ENCODE data around the gene PTMS. TPM values are rescaled to one million over a fixed set of nuclear protein-coding genes. Genes with fewer than 3 reads are reported as not detected.

PTMS gene
- polyA plus RNA-seq, 4 donors: 529 to 841 (median 623) TPM

- peak in 1 of 4 donors; percentile 32 for DNase-seq (ENCODE audit: low read depth in 4 of 4, low spot score in 2 of 4)
Observed at GRCh38 chr12:6752167-6752920, 13.8 kb upstream of the PTMS start.

GRCh38 chr12:6752921-6753771 is 13.0 kb upstream of the PTMS start, which contains the start of gene MLF2:
Gene MLF2 (minus strand): TSS chr12:6753141. CDS start chr12:6752334, 807 bp downstream.
- peak; percentile 94 to 98 (median 96) for DNase-seq (ENCODE audit: low read depth in 4 of 4, low spot score in 2 of 4)

DNA sequence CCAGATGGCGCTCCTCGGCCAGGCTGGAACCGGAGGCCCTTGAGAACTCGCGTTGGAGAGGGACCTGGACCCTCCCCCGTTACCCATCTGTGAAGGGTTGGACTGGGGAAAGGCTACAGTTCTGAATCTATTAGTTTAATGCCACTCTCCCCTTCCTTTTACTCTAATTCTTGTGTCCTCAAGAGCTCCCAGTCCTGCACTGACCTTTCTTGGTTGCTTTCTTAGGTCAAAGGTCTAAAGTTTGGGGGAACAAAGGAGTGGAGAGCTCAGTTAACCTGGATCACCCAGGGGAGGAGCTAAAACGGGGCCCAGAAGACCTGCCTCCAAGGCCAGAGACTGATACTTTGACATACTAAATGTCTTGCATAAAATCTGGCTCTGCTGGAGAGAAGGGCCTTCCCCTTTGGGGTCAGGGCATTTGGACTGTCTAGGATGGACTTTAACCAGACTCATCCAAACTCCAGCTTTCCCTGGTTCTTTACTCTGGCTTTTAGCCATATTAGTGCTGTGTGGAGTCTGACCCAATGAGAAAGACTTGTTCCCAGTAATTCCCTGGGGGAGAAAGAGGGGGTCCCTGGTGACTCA is 12.3 kb upstream of the PTMS start:
- DNase-seq (ENCODE audit: low read depth in 4 of 4, low spot score in 2 of 4): no peak

DNA sequence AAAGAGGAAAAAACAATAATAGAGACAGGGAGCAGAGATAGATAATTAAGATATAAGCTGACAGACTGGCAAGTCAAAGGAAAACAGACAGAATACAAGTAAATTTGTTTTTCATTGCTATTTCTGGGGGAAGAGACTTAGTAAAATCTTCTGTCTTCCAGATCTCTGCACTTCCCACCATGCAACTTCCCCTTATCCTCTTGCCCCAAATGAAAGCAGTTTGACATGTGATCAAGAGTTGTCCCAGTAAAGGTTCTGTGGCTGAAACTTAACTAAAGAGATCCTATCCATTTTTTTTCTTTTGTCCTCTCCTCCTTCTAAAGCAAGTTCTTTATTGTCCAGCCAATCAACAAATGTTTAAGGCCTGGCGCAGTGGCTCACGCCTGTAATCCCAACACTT is 11.8 kb upstream of the PTMS start:
- DNase-seq (ENCODE audit: low read depth in 4 of 4, low spot score in 2 of 4): no peak

GRCh38 chr12:6757028-6757690 is 9.0 kb upstream of the PTMS start:
- DNase-seq (ENCODE audit: low read depth in 4 of 4, low spot score in 2 of 4): no peak

GRCh38 chr12:6758506-6759095 is 7.6 kb upstream of the PTMS start:
- no peak for DNase-seq (ENCODE audit: low read depth in 4 of 4, low spot score in 2 of 4)

DNA sequence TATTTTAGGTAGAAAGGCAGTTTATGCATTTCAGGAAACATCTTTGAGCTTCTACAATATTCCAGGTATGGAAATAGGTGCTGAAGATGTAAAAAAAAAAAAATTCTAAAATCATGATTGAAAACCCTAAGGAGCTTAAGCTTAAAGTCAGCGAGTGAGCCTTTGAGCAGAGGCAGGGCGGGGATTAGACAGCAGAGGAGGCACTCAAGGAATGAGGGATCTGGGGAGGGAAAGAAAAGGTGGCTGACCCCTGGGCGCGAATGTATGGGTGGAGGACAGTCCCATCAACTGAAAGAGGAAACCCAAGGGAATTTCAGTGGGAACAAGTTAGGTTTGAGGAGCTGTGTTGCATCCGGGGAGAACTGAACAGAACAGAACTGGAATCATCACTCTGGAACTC is 6.4 kb upstream of the PTMS start:
- DNase-seq (ENCODE audit: low read depth in 4 of 4, low spot score in 2 of 4): no peak

DNA sequence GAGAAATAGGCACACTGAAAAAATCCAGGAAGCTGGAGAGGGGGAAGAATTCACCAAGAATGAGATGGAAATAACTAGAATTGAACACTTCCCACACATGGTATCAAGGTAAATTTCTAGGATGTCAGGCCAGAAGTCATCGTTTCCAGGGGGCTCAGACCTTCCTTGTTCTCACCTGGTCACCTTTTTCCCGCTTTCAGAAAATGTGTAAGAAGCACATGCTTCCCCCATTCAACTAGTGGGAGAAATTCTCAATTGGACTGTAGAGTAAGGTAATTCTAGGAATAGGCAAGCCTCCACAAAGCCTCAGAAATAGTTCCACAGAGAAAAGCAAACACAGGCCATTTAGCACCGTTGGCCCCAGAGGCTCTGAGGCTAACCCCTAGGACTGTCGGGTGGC is 2.8 kb upstream of the PTMS start:
- DNase-seq (ENCODE audit: low read depth in 4 of 4, low spot score in 2 of 4): no peak

DNA sequence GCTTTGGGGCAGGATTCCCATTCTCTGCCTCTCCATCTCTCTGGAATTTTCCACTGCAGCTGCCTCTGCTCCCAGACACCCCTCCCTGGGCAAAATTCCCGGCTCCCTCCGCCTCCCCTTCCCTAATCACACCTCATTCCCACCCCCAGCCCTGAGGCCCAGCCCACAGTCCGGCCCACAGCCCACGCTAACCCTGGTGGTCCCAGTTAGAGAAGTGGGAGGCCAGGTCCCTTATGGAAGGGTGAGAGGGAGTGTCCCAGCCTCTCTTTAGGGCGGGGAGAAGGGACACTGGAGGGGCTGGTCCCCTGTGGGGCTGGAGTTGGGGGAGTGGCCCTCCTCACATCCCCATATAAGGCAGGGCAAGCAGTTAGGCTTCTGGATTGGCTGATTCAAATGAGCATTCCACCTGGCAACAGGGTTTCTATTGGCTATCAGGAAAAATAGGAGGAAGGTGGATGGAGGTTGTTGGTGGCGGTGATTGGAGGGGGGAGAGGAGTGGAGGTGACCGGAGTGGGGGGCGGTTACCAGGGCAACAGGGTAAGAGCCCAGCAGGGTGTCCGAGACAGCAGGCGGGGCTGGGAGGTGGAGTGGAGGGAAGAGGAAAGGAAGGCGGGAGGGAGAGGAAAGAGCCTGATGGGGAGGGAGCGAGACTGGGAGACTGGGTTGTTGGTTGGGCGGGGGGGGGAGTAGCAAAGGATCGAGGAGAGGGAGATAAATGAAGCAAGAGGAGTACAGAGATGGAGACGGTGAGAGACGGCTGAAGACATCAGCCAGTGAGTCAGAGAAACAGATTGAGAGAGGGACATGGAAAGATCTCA is 1.9 kb upstream of the PTMS start:
- DNase-seq (ENCODE audit: low read depth in 4 of 4, low spot score in 2 of 4): peak; percentile 91 to 97 (median 96)

DNA sequence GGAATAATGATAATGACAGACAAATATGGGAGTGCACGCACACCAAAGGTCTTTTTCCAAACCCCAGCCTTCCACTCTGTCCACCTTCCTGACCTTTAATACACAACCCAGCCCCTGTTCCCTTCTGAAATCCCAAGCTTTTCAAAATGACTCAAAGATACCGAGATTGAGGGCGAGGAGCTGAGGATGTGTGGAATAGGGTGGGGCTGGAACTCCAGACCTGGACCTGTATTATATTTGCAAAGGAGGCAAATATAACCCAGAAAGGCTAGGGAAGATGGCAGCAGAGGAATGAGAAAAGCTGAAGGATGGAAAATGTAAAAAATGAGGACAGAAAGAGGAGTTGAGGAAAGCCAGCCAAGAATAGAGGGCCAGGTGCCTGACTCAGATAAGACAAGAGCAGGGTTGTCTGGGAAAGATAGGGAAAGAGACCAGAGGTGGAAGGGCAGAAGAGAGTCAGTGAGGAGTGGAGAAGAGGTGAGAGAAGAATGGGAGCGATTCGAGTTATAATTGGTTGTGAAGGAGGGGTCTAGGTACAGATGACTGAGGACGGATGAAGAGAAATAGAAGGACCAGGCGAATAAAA is 1.0 kb upstream of the PTMS start:
- DNase-seq (ENCODE audit: low read depth in 4 of 4, low spot score in 2 of 4): no peak

DNA sequence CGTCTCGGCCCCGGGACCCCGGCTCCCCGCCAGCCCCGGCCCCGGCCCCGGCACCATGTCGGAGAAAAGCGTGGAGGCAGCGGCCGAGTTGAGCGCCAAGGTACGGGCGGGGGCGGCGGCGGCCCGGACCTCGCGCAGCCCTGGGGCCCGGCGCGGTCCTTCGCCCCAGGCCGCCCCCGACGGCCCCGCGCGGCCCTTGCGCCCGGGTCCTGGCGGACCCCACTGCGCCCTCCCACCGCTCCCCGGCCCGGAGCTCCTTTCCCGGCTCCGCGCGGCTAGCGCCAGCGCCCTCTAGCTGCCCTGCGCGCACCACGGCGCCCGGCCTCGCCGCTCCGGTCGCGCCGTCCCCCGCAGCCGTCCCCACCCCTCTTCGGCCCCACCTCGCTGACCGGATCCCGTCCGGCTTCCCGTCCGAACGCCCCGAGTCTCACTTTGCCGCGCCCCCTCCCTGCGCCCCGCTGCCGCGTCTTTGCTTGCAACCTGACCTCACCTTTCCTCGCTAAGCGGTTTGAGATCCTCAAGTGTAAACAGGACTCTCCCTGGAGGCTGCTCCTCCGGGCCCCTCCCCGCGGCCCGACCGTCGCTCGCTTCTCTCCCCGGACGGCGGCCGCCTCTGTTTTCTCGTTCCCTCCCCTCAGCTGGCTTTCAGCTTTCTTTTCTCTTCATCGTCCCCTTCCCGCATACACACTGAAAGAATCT is 637 bp downstream of the PTMS start:
- peak in 1 of 4 donors; percentile 63 for DNase-seq (ENCODE audit: low read depth in 4 of 4, low spot score in 2 of 4)

DNA sequence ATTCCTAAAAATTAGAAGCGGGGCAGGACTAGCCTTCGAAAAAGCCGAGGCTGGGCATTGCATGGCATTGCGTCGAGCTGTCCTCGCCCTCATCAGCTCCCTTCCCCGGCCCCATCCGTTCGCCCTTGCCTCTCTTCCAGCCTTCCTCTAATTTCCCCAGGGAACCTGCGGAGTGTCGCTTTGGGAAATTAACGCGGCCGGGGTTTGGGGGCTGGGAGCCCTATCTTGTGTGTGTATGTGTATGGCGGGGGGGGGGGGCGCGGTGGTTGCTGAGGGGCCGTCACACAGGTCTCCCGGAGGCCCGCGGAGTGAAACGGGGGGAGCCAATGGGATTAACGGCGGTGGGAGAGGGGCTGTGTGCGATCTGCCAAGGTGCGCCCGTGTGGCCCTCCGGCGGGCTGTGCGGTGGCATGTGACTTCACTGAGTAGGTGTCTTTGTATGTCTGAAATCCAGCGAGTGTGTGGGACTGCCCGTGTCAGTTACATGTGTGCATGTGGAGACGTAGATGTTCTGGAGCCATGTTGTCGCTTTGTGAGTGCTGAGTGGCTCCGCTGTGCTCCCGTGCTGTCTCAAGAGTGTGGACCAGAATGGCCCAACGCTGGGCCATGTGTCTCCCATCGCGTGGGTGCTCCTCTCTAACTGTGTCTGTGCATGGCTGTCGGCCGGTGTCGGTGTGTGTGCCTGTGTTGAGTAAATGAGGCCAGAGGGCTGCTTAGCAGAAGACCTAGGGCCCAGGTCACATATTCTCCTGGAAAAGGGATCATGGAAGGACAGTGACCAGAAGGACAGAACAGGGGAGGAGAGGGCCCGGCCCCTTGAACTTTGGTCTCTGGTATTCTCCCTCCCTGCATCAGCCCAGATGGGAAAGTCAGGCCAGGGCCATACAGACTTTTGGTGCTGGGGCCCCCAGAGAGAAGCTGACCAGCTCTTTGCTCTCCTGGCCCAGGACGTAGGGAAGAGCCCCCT is 1.5 kb downstream of the PTMS start:
- no peak for DNase-seq (ENCODE audit: low read depth in 4 of 4, low spot score in 2 of 4)

GRCh38 chr12:6768437-6768914 is 2.3 kb downstream of the PTMS start:
- DNase-seq (ENCODE audit: low read depth in 4 of 4, low spot score in 2 of 4): no peak

- DNase-seq (ENCODE audit: low read depth in 4 of 4, low spot score in 2 of 4): no peak
Observed at GRCh38 chr12:6768990-6769389, 2.8 kb downstream of the PTMS start.

- no peak for DNase-seq (ENCODE audit: low read depth in 4 of 4, low spot score in 2 of 4)
Observed at GRCh38 chr12:6769666-6770065, 3.5 kb downstream of the PTMS start.

DNA sequence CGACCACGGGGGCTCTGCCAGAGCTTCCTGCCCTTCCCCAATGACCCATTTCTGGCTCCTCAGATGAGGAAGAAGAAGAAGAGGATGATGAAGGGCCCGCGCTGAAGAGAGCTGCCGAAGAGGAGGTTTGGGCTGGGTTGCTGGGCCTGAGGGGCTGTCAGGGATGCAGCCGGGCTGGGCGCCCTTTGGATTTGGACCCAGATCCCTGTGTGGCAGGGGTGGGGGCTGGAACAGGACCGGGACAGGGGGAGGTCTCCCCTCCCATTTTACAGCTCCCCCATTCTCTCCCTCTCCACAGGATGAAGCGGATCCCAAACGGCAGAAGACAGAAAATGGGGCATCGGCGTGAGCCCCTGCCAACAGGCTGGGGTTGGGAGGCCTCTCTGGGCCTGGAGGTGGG is 3.9 kb downstream of the PTMS start:
- no peak for DNase-seq (ENCODE audit: low read depth in 4 of 4, low spot score in 2 of 4)

GRCh38 chr12:6770600-6770999 is 4.4 kb downstream of the PTMS start:
- DNase-seq (ENCODE audit: low read depth in 4 of 4, low spot score in 2 of 4): no peak

Data from left renal cortex interstitium (tissue), 4 donors.